Measurements from ENCODE around the gene NDUFC2. TPM values are rescaled to one million over a fixed set of nuclear protein-coding genes. Genes with fewer than 3 reads are reported as not detected.

Gene NDUFC2
- polyA plus RNA-seq, 1 donor from 2014 or later: 269 TPM

DNA sequence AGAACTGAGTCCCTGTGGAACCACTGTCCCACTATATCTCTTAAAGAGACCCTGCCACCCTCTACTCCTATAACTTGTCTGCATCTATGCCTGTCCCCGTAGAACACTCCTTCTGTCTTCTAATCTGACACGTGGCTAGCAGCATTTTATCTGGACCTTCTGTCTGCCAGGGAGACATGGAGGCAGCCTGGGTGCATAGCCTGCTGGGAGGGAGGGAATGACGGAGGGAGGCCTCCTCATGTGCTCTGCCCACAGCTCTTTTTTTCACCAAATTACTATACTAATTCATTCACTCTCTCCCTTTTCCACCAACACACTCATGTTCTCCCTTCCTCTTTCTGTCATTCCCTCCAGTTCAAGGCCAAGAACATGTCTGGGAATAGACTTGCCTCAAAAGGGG, 23.6 kb downstream of the NDUFC2 start:
- Histone ChIP-seq H3K36me3 (ENCODE audit: insufficient read depth, low read length) (no peaks in the 10 kb centered on the region), H3K4me2 (ENCODE audit: low read length) (no peak overlapping the region), H3K9me2 (ENCODE audit: insufficient read depth, low read length) (no peaks in the 10 kb centered on the region), H3K9ac (ENCODE audit: low read length) (no peak overlapping the region), H2AFZ (ENCODE audit: low read depth, low read length) (no peak overlapping the region), H3K4me3 (ENCODE audit: low read length) (no peak overlapping the region), H3K27me3 (ENCODE audit: insufficient read depth, low read depth, low read length) (no peaks in the 10 kb centered on the region), H3K79me2 (replicated peaks; ENCODE audit: insufficient read depth, low read length) (no peaks in the 10 kb centered on the region), H3F3A (ENCODE audit: insufficient read depth, low read length, poor library complexity, severe bottlenecking) (no peaks in the 10 kb centered on the region), H3K9me3 (ENCODE audit: low read length) (no peaks in the 10 kb centered on the region), H4K20me1 (ENCODE audit: insufficient read depth) (no peaks in the 10 kb centered on the region), H3K27ac (ENCODE audit: low read length) (no peak overlapping the region)
- TF ChIP-seq EP300 (conservative IDR thresholded peaks at IDR 0.05; ENCODE audit: poor library complexity, severe bottlenecking) (no peak), EZH2 (IDR thresholded peaks at IDR 0.05; ENCODE audit: borderline replicate concordance, insufficient read depth, low read length, poor library complexity, severe bottlenecking) (no peak), SMC3 (conservative IDR thresholded peaks at IDR 0.05; ENCODE audit: poor library complexity) (no peak), MXI1 (conservative IDR thresholded peaks at IDR 0.05; ENCODE audit: poor library complexity, severe bottlenecking) (no peak), RAD21 (conservative IDR thresholded peaks at IDR 0.05) (no peak), POLR2AphosphoS5 (IDR thresholded peaks at IDR 0.05) (no peak), TAF1 (IDR thresholded peaks at IDR 0.05; ENCODE audit: low read depth) (no peak)
- TF ChIP-seq, protein P1, sequence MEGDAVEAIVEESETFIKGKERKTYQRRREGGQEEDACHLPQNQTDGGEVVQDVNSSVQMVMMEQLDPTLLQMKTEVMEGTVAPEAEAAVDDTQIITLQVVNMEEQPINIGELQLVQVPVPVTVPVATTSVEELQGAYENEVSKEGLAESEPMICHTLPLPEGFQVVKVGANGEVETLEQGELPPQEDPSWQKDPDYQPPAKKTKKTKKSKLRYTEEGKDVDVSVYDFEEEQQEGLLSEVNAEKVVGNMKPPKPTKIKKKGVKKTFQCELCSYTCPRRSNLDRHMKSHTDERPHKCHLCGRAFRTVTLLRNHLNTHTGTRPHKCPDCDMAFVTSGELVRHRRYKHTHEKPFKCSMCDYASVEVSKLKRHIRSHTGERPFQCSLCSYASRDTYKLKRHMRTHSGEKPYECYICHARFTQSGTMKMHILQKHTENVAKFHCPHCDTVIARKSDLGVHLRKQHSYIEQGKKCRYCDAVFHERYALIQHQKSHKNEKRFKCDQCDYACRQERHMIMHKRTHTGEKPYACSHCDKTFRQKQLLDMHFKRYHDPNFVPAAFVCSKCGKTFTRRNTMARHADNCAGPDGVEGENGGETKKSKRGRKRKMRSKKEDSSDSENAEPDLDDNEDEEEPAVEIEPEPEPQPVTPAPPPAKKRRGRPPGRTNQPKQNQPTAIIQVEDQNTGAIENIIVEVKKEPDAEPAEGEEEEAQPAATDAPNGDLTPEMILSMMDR (IDR thresholded peaks at IDR 0.05; ENCODE audit: poor library complexity, severe bottlenecking): no peak
- TF ChIP-seq, protein P2, sequence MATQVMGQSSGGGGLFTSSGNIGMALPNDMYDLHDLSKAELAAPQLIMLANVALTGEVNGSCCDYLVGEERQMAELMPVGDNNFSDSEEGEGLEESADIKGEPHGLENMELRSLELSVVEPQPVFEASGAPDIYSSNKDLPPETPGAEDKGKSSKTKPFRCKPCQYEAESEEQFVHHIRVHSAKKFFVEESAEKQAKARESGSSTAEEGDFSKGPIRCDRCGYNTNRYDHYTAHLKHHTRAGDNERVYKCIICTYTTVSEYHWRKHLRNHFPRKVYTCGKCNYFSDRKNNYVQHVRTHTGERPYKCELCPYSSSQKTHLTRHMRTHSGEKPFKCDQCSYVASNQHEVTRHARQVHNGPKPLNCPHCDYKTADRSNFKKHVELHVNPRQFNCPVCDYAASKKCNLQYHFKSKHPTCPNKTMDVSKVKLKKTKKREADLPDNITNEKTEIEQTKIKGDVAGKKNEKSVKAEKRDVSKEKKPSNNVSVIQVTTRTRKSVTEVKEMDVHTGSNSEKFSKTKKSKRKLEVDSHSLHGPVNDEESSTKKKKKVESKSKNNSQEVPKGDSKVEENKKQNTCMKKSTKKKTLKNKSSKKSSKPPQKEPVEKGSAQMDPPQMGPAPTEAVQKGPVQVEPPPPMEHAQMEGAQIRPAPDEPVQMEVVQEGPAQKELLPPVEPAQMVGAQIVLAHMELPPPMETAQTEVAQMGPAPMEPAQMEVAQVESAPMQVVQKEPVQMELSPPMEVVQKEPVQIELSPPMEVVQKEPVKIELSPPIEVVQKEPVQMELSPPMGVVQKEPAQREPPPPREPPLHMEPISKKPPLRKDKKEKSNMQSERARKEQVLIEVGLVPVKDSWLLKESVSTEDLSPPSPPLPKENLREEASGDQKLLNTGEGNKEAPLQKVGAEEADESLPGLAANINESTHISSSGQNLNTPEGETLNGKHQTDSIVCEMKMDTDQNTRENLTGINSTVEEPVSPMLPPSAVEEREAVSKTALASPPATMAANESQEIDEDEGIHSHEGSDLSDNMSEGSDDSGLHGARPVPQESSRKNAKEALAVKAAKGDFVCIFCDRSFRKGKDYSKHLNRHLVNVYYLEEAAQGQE (IDR thresholded peaks at IDR 0.05; ENCODE audit: borderline replicate concordance): no peak

DNA sequence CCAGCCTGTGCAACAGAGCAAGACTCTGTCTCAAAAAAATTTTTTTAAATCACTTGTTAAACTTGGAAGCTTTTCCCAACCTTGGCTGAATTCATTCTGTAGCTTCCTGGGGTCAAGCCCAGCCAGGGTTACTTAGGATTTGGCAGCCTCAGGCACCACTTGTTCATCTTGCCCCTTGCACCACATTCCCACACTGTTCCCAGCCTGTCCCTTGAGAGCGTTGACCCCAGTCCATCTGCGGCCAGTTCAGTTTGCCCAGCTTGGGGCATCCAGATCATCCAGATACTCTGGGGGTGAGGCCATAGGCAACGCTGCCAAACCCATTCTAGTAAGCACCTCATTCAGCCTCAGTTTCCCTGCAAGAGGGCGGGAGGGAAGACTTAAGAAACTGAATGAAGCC, 24.7 kb downstream of the NDUFC2 start:
- Histone ChIP-seq H3K27me3 (ENCODE audit: insufficient read depth, low read depth, low read length) (no peaks in the 10 kb centered on the region), H3K4me2 (ENCODE audit: low read length) (no peak overlapping the region), H3K9me3 (ENCODE audit: low read length) (no peaks in the 10 kb centered on the region), H3K79me2 (replicated peaks; ENCODE audit: insufficient read depth, low read length) (no peaks in the 10 kb centered on the region), H3K9ac (ENCODE audit: low read length) (no peak overlapping the region), H3K36me3 (ENCODE audit: insufficient read depth, low read length) (no peaks in the 10 kb centered on the region), H3K27ac (ENCODE audit: low read length) (no peak overlapping the region), H3K4me3 (ENCODE audit: low read length) (no peak overlapping the region), H2AFZ (ENCODE audit: low read depth, low read length) (no peak overlapping the region), H3K9me2 (ENCODE audit: insufficient read depth, low read length) (no peaks in the 10 kb centered on the region), H3F3A (ENCODE audit: insufficient read depth, low read length, poor library complexity, severe bottlenecking) (no peaks in the 10 kb centered on the region), H4K20me1 (ENCODE audit: insufficient read depth) (no peaks in the 10 kb centered on the region)
- TF ChIP-seq TAF1 (IDR thresholded peaks at IDR 0.05; ENCODE audit: low read depth) (no peak), POLR2AphosphoS5 (IDR thresholded peaks at IDR 0.05) (no peak), EZH2 (IDR thresholded peaks at IDR 0.05; ENCODE audit: borderline replicate concordance, insufficient read depth, low read length, poor library complexity, severe bottlenecking) (no peak), RAD21 (conservative IDR thresholded peaks at IDR 0.05) (no peak), MXI1 (conservative IDR thresholded peaks at IDR 0.05; ENCODE audit: poor library complexity, severe bottlenecking) (no peak), EP300 (conservative IDR thresholded peaks at IDR 0.05; ENCODE audit: poor library complexity, severe bottlenecking) (no peak), SMC3 (conservative IDR thresholded peaks at IDR 0.05; ENCODE audit: poor library complexity) (no peak)
- TF ChIP-seq, protein P2 (IDR thresholded peaks at IDR 0.05; ENCODE audit: borderline replicate concordance): no peak
- TF ChIP-seq, protein P1 (IDR thresholded peaks at IDR 0.05; ENCODE audit: poor library complexity, severe bottlenecking): no peak
